Astrocyte of the cerebellum (primary cell): Measurements from ENCODE around the gene CDKN1C.

Experiments used
- DNase-seq: peaks from one replicate; pipeline ENCODE4 v3.0.0-alpha.2; 2011; ENCODE audit warnings: low read depth
- H3K4me3 ChIP-seq: 2 replicates; pipeline ENCODE4 v1.5.1; 2011; ENCODE audit warnings: mild to moderate bottlenecking, low read depth, low read length, moderate library complexity
- in situ Hi-C: cut with HindIII; loops from 2 replicates; pipeline ENCODE4 v1.10.0; 2017; ENCODE audit warnings: low sequenced_read_pairs
- TF ChIP-seq, protein P1 (sequence below): IDR thresholded peaks from 2 replicates; pipeline ENCODE4 v1.5.1; 2012; ENCODE audit warnings: low read length, low read depth, moderate library complexity, mild to moderate bottlenecking; ENCODE audit errors: missing control alignments

Gene CDKN1C

DNA sequence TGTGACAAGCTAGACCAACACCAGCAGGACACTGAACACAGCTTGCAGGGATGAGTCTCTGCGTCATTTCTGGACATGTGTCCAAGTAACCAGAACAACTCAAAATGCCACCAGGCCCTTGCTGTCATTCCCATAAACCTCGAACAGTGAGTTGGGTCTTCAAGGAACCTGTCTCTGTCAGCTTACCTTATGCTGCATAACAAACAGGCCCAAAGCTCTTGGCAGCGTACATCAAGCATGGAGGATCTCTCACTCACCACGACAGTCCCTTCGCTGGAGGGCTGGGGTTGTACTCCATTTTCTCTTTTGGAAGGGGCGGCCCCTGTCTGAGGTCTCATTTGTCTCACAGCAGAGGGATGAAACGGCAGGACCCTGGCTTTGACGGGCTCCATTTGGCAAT is 6.8 kb downstream of the CDKN1C start:
- in situ Hi-C loops, result no loop called here

DNA sequence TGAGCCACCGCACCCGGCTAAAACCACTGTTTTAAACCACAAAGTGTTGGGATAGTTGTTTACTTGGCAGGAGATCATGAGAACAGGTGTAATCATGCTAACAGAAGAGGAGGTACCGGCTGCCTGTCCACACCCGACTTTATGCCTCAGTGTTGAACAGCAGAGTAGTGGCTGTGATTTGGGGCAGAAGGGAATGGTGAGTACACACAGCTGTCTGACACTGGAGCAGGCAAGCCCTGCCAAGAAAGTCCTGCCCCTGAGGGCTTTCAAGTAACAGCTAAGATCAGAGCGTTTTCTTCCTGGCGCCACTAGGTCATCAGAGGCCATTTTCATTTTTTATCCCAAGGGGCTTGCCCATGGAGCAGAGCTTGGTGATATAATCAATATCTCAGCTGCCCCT is 8.1 kb downstream of the CDKN1C start:
- TF ChIP-seq, protein P1, sequence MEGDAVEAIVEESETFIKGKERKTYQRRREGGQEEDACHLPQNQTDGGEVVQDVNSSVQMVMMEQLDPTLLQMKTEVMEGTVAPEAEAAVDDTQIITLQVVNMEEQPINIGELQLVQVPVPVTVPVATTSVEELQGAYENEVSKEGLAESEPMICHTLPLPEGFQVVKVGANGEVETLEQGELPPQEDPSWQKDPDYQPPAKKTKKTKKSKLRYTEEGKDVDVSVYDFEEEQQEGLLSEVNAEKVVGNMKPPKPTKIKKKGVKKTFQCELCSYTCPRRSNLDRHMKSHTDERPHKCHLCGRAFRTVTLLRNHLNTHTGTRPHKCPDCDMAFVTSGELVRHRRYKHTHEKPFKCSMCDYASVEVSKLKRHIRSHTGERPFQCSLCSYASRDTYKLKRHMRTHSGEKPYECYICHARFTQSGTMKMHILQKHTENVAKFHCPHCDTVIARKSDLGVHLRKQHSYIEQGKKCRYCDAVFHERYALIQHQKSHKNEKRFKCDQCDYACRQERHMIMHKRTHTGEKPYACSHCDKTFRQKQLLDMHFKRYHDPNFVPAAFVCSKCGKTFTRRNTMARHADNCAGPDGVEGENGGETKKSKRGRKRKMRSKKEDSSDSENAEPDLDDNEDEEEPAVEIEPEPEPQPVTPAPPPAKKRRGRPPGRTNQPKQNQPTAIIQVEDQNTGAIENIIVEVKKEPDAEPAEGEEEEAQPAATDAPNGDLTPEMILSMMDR, result no peak
- in situ Hi-C loops, result no loop called here
- DNase-seq, result no peak
- no peak overlapping the region for H3K4me3 ChIP-seq

More for the DNA sequence above, 6.8 kb downstream of the CDKN1C start:
- DNase-seq, result no peak
- TF ChIP-seq, protein P1, result no peak
- H3K4me3 ChIP-seq, result no peak overlapping the region

DNA sequence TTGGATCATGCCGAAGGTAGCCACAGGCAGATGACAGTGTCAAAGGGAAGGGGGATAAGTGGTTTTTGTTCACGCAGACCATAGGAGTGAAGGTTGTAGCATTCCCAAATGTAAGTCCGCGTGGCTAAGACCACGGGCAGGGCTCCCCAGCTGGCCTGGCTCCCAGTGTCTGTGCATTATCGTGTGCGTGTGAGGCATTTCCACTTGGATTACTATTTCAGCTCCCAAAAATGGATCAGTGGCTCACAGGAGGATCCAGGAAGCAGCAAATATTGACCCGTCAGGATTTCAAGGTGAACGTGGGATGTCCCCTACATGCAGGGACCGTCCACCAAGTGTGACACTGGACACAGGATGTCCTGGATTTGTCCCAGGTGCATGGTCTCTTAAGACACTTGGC is 10.6 kb downstream of the CDKN1C start:
- DNase-seq, result no peak
- TF ChIP-seq, protein P1, result no peak
- H3K4me3 ChIP-seq, result no peak overlapping the region
- in situ Hi-C loops, result loop anchor here (5.0 to 25.0 kb wide), 2 partner anchors 93 to 213 kb away; no protein-coding TSS in a partner anchor

DNA sequence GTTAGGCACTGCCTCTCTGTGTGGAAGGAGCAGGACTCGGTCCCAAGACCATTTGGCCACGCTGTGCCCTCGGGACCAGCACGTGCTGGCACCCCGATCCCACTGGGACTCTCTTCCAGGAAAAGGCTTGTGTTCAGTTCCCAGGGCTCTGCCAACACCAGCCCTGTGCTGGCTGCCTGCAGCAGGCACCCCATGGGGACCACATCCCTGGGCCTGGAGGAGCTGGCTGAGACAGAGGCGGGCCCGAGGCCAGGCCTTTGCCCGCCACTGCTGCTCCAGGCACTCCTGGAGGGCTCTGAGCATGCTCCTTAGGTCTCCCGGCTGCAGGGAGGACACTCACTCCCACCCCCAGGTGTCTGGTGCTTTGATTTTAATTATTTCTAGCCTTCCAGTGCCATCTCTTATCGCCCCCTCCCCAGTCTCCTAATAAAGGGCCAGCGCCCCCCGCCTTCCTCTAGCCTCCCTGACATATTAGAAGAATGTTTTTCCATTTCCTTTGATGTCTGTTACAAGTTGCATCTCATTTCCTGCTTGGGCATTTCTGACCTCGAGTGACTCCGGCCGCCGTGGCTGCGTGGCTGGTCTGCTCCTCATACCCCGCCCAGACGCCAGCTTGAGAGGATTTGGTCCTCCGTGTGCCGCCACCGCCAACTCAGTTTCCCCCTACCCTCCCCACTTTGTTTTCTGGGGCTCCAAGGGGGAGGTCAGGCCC is 14.4 kb downstream of the CDKN1C start:
- TF ChIP-seq, protein P1, result no peak
- no peak overlapping the region for H3K4me3 ChIP-seq
- no peak for DNase-seq
- in situ Hi-C loops, result loop anchor here (5.0 to 25.0 kb wide), 2 partner anchors 89 to 209 kb away; no protein-coding TSS in a partner anchor

DNA sequence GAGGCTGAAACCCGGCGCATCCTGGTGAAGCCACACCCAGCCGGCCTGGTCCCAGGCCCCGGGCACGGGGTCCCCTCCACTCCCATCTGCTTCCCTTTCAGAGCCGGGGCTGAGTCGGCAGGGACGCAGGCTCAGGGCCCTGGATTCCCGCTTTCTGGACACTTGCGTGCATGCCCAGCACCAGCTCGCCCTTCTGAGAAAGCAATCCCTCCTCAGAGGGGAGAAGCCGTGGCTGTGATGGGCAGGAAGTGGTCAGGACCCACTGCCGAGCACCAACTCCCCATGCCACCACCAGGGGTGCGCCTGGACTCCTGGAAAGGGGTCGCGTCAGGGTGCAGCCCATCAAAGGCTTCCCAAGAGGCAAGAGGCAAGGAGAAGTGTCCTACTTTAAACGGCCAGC is 15.1 kb downstream of the CDKN1C start:
- in situ Hi-C loops, result loop anchor here (5.0 to 25.0 kb wide), 2 partner anchors 88 to 208 kb away; no protein-coding TSS in a partner anchor
- no peak for DNase-seq
- TF ChIP-seq, protein P1, result no peak
- no peak overlapping the region for H3K4me3 ChIP-seq

DNA sequence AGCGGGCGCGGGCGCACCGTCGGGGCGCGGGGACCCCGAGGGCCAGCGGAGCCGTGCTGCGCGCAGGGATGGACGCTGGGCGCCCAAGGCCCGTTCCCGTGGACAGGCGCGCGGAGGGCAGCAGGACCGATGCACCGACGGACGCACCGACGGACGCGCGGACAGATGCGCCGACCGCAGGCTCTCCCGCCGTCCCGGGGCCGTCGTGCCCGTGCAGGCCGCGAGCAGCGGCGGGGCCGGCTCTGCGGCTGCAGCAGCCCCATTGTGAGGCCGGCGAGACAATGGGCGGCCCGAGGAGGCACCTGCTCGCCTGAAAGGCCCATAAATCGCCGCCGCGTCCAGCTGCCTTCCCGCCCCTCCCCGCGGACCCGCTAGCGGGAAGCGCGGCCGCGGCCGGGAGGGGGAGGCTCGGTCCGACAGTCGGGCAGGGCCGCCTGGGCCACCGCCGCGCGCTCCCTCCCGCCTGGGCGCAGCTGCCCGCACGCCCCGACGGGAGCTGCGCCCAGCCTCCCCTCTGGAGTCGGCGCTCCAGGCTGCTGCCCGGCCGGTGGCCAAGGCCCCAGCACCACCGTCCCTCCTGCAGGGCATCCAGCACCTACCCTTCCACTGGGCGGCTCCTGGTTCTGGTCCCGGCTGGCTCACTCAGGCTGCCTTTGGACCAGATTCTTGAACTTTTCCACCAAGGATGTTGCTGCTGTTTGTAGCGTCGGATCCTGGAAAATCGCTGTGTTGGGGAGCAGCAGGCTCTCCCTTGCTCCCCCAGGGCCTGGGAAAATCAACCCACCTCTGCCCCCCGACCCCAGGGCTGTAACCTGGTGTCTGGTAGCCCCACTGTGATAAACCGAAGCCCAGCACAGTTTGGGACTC is 15.8 kb downstream of the CDKN1C start:
- no peak for DNase-seq
- TF ChIP-seq, protein P1, result no peak
- in situ Hi-C loops, result loop anchor here (5.0 to 25.0 kb wide), 2 partner anchors 87 to 207 kb away; no protein-coding TSS in a partner anchor
- H3K4me3 ChIP-seq, result no peak overlapping the region
